K562 (cell line): Measurements from ENCODE around the gene FXR1.

Experiments used
- CBX3 ChIP-seq, 2 experiments: IDR thresholded peaks; 1 replicate in 1 of 2; 2 replicates in 1 of 2; pipeline ENCODE4 v1.6.1; 2012; ENCODE audit warnings: inconsistent platforms in 2 of 2, low read length in 2 of 2, borderline replicate concordance in 1 of 2, control low read depth in 1 of 2
- EP400 ChIP-seq: fragments of 450-650 bp; IDR thresholded peaks from 2 replicates; pipeline ENCODE4 v1.6.1; 2017; ENCODE audit warnings: antibody characterized with exemption, mild to moderate bottlenecking, moderate library complexity
- ETV6 ChIP-seq, 3 experiments: fragments of 150-350 bp in 1 of 3; sonication (generic) in 1 of 3; formaldehyde crosslinking in 1 of 3; IDR thresholded peaks; 2 replicates each; pipeline versions ENCODE4 v1.6.1 to v1.8.0; 2014 to 2022; ENCODE audit warnings: borderline replicate concordance in 2 of 3, low read depth in 2 of 3, antibody characterized with exemption in 1 of 3, low read length in 1 of 3, mild to moderate bottlenecking in 1 of 3, missing genetic modification reagents in 1 of 3
- NELFE ChIP-seq: IDR thresholded peaks from 2 replicates; pipeline ENCODE4 v1.6.1; 2011; ENCODE audit warnings: mild to moderate bottlenecking; ENCODE audit not compliant: insufficient read depth, insufficient read length
- POU5F1 ChIP-seq: fragments of 150-350 bp; IDR thresholded peaks from 2 replicates; pipeline ENCODE4 v1.6.1; 2014; ENCODE audit warnings: borderline replicate concordance, low read length, low read depth, mild to moderate bottlenecking; ENCODE audit not compliant: partially characterized antibody
- TF ChIP-seq, protein P1 (sequence below), 3 experiments: IDR thresholded peaks in 2 of 3; conservative IDR thresholded peaks in 1 of 3; 2 replicates each; pipeline ENCODE4 v1.5.1; 2011 to 2012; ENCODE audit warnings: low read length in 3 of 3, mild to moderate bottlenecking in 3 of 3, control low read depth in 2 of 3, improper control_type of control experiment in 1 of 3, inconsistent platforms in 1 of 3, low read depth in 1 of 3, mixed read lengths in 1 of 3, moderate library complexity in 1 of 3; ENCODE audit not compliant: insufficient read depth in 2 of 3

DNA sequence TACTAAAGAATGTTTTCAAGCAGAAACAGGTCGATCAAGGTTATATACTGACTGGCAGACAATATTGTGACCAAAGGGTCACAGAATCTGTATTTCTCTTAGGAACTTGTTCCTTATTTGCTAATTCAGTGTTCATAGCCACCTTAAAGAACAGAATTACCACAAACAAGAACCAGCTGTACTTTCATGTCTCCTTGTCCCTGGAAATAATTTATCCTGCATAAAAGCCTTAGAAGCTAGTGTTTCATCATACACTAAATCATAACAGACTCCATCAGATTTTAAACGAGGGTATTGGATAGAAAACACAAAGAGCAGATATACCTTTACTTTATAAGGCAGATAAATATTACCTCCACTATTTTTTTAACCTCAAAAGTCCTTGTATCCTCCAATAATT is 70.7 kb downstream of the FXR1 start:
- no peak for TF ChIP-seq NELFE
- TF ChIP-seq CBX3 (IDR thresholded peaks at IDR 0.05; ENCODE audit: borderline replicate concordance in 1 of 2, low read length in 2 of 2): no peak
- TF ChIP-seq, protein P1, sequence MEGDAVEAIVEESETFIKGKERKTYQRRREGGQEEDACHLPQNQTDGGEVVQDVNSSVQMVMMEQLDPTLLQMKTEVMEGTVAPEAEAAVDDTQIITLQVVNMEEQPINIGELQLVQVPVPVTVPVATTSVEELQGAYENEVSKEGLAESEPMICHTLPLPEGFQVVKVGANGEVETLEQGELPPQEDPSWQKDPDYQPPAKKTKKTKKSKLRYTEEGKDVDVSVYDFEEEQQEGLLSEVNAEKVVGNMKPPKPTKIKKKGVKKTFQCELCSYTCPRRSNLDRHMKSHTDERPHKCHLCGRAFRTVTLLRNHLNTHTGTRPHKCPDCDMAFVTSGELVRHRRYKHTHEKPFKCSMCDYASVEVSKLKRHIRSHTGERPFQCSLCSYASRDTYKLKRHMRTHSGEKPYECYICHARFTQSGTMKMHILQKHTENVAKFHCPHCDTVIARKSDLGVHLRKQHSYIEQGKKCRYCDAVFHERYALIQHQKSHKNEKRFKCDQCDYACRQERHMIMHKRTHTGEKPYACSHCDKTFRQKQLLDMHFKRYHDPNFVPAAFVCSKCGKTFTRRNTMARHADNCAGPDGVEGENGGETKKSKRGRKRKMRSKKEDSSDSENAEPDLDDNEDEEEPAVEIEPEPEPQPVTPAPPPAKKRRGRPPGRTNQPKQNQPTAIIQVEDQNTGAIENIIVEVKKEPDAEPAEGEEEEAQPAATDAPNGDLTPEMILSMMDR (IDR thresholded peaks at IDR 0.05 in 2 of 3, conservative IDR thresholded peaks at IDR 0.05 in 1 of 3; ENCODE audit: insufficient read depth in 2 of 3, low read depth in 1 of 3, low read length in 3 of 3): no peak
- TF ChIP-seq POU5F1: no peak
- no peak for TF ChIP-seq ETV6 (IDR thresholded peaks at IDR 0.05; ENCODE audit: borderline replicate concordance in 1 of 2, low read depth in 2 of 2, low read length in 1 of 2)
- TF ChIP-seq ETV6 (CRISPR knock-in tag; IDR thresholded peaks at IDR 0.05; ENCODE audit: borderline replicate concordance): no peak
- no peak for TF ChIP-seq EP400
